GM10847 (cell line): ENCODE results near the gene ZDHHC21.
A peak's percentile ranks its signal among the peaks of the same experiment; 100 is the strongest.

Source experiments
- POLR2A ChIP-seq: IDR thresholded peaks from 2 replicates; pipeline ENCODE4 v1.6.1; 2011; ENCODE audit not compliant: insufficient read length; ENCODE audit errors: extremely low read depth

Gene ZDHHC21, protein sequence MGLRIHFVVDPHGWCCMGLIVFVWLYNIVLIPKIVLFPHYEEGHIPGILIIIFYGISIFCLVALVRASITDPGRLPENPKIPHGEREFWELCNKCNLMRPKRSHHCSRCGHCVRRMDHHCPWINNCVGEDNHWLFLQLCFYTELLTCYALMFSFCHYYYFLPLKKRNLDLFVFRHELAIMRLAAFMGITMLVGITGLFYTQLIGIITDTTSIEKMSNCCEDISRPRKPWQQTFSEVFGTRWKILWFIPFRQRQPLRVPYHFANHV

DNA sequence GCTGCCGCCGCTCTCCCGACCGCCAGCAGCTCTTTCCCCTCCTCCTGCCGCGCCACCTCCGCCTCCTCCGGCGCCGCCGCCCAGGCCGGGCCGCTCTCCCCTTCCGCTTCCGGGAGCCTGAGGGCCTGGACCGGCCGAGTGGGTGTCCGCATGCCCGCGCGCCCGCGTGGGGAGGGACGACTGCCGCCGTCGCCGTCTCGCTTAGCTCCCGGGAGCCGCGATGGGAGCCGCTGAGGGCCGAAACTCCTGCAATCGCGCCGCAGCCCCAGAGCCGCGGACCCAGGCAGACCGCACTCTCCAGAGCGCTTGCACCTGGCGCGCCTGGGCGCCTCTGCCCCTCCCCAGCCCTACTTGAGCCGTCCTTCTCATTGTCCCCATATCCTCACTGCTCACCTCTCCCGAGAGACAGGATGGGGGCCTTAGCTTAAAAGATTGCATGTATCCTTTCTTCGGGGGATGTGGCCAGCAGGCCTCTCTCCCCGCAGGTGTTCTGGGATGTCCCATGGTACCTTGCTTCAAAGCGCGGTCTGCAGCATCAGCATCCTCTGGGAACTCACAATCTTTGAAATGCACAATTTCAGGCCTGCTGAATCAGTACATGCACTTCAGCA is at the start of gene ZDHHC21:
TSS of gene ZDHHC21 (minus strand) at position 182 of the 611 bp plus-strand sequence. CDS start 19,092 bp downstream, outside the sequence.
- TF ChIP-seq POLR2A = peak; percentile 73

GRCh38 chr9:14741369-14741768 is 48.1 kb upstream of the ZDHHC21 start:
- TF ChIP-seq POLR2A = no peak

- TF ChIP-seq POLR2A = no peak
These were observed 39.9 kb upstream of the ZDHHC21 start for GRCh38 chr9:14733133-14733532.

GRCh38 chr9:14731294-14731981 is 38.2 kb upstream of the ZDHHC21 start:
- no peak for TF ChIP-seq POLR2A

DNA sequence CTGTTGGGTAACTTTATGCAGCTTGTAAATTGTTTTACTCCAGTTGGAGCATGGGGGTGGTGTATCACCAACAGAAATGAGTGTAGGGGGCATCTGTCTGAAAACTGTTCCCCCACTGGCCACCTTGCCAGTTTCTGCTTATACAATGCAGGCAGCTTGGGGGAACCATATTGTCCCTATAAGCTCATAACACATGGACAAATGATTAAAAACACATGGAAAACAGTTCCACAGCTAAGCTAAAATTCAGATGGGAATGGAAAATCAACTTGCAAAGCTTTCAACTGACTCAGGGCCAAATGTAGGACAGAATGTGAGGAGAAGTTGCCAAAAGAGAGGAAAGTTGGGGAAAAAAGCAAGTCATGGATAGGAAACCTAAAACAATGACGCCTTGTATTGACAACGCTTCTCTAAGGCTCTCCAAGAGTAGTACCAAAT is 37.2 kb upstream of the ZDHHC21 start:
- TF ChIP-seq POLR2A = no peak

DNA sequence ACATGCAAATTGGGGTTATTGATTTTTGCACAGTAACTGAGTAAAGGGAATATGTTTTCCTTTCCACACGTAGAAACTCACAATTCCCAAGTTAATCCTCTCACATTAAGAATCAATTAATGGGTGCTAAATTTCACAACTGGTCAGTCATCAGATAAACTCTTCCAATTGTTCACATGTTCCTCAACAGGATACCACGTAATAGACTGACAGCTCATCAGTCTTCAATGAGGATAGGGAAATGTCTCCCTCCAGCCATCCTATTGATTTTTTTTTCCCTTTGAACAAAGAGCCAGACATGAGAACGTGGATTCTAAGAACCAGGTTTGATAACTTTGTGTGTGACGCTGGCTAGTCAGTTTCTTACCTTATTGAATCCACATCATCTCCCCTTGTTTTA is 30.1 kb upstream of the ZDHHC21 start:
- no peak for TF ChIP-seq POLR2A

DNA sequence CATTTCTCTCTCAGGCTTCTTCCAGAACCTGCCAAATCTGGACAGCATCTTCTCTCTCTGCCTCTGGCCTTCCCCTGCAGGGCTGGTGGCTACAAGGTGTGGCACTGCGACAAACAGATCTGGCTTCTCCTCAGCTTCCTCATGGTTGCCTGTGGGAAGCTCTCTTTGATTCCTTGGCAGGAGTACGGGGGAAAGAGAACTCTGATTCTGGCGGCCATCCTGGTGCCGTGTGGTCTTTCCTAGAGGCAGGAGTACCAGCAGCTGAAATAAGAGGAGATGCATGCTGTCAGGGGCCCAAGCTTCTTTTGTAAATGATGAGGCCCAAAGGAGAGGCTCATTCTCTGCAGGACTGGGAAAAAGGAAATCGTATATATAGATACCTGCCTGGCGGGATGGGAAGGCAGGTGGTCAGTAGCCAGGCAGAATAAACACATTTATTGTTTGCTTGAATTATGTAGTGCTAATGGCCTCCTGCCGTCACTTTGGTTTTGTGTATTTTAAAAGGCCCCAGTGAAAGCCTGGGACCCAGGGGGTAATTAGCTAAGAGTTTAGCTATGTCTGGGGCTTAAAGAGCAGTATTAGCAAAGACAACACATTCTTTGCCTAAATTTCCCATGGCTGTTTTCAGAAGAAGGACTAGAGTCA is 29.3 kb upstream of the ZDHHC21 start, which contains the start of gene CER1:
TSS of gene CER1 (minus strand) at position 343 of the 645 bp plus-strand sequence. CDS start at position 282, 61 bp downstream.
- no peak for TF ChIP-seq POLR2A

DNA sequence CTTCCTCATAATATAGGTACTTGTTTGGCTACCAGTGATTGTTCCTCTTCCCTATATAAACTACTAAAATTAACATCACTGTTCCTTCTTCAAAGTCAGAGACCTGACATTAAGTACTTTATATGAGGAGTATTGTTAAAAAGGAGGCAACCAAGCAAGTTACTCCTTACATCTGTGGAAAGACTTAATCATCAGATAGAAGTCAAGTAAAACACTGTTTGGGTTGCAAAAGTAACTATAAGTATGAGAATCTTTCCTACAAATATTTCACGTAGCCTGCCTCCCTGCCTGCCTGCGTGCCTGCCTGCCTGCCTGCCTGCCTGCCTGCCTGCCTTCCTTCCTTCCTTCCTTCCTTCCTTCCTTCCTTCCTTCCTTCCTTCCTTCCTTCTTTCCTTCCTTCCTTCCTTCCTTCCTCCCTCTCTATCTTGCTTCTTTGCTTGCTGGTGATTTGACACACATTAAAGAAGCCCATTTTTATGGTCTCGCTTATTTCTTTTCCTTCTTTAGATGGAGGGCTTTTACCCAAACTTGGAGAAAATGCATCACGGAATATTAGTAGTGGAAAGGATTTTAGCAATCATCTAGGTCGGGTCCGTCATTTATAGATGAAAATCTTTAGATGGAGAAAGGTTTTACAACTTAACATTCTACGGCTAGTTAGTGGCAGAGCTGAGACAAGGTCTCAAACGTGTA is 26.1 kb upstream of the ZDHHC21 start:
- no peak for TF ChIP-seq POLR2A

- no peak for TF ChIP-seq POLR2A
These were observed 21.9 kb upstream of the ZDHHC21 start for GRCh38 chr9:14715102-14715501.

- TF ChIP-seq POLR2A = no peak
These were observed 20.0 kb upstream of the ZDHHC21 start for GRCh38 chr9:14713187-14713767.

DNA sequence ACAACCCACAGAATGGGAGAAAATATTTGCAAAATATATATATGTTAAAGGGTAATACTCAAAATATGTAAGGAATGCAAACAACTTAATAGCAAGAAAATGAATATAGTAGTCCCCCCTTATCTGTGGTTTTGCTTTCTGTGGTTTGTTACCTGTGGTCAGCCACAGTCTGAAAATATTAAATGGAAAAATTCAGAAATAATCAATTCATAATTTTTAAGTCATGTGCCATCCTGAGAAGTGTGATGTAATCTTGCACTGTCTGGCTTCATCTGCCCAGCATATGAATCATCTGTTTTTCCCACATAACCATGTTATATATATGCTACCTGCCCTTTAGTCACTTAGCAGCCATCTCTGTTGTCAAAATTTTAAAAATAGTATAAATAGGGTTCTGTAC is 17.6 kb upstream of the ZDHHC21 start:
- TF ChIP-seq POLR2A = no peak

- TF ChIP-seq POLR2A = no peak
These were observed 13.4 kb upstream of the ZDHHC21 start for GRCh38 chr9:14706530-14707140.

- TF ChIP-seq POLR2A = no peak
These were observed 11.8 kb upstream of the ZDHHC21 start for GRCh38 chr9:14705079-14705478.

GRCh38 chr9:14704281-14704680 is 11.0 kb upstream of the ZDHHC21 start:
- TF ChIP-seq POLR2A = no peak
